GM12878 (cell line): Measurements from ENCODE around the gene PRR3. TPM values are rescaled to one million over a fixed set of nuclear protein-coding genes. Genes with fewer than 3 reads are reported as not detected.
A peak's percentile ranks its signal among the peaks of the same experiment; 100 is the strongest.

Experiments
- CBFB ChIP-seq: IDR thresholded peaks from 2 replicates; pipeline ENCODE4 v1.6.1; 2016; ENCODE audit warnings: antibody characterized with exemption, low read depth
- IRF4 ChIP-seq: IDR thresholded peaks from 2 replicates; pipeline ENCODE4 v1.6.1; 2011; ENCODE audit warnings: low read depth, low read length
- KLF5 ChIP-seq: fragments of 450-650 bp; IDR thresholded peaks from 2 replicates; pipeline ENCODE4 v1.6.1; 2014; ENCODE audit warnings: mild to moderate bottlenecking; ENCODE audit not compliant: partially characterized antibody
- RAD21 ChIP-seq: IDR thresholded peaks from 2 replicates; pipeline ENCODE4 v1.6.1; 2011; ENCODE audit warnings: mild to moderate bottlenecking, low read depth, low read length, moderate library complexity; ENCODE audit not compliant: insufficient read depth
- RBBP5 ChIP-seq: fragments of 200-600 bp; sonication (generic); conservative IDR thresholded peaks from 2 replicates; pipeline ENCODE4 v1.6.1; 2016
- SIX5 ChIP-seq: IDR thresholded peaks from 2 replicates; pipeline ENCODE4 v1.6.1; 2011; ENCODE audit warnings: mild to moderate bottlenecking, low read depth, low read length, moderate library complexity; ENCODE audit not compliant: severe bottlenecking
- SREBF2 ChIP-seq: IDR thresholded peaks from 2 replicates; pipeline ENCODE4 v1.6.1; 2012; ENCODE audit warnings: mild to moderate bottlenecking, low read length
- ZBTB11 ChIP-seq: fragments of 450-650 bp; formaldehyde crosslinking; IDR thresholded peaks from 2 replicates; pipeline ENCODE4 v1.5.0; 2022; ENCODE audit warnings: mild to moderate bottlenecking, missing genetic modification characterization
- ZBTB33 ChIP-seq: fragments of 450-650 bp; IDR thresholded peaks from 2 replicates; pipeline ENCODE4 v1.6.1; 2017; ENCODE audit warnings: mild to moderate bottlenecking
- ZNF592 ChIP-seq: fragments of 450-650 bp; IDR thresholded peaks from 2 replicates; pipeline ENCODE4 v1.6.1; 2017; ENCODE audit warnings: mild to moderate bottlenecking, moderate library complexity
- polyA plus RNA-seq, 11 experiments: library from polyadenylated mRNA; depleted of rRNA in 4 of 11; unstranded in 6 of 11; stranded (reverse) in 5 of 11; fragments of >200 nt; fragmentation: Nextera tagmentation in 4 of 11; fragmentation: Illumina TruSeq in 1 of 11; extraction: Ambion mirVana in 4 of 11; extraction: Trizol in 1 of 11; gene quantifications; 1 replicate in 1 of 11; 2 replicates in 10 of 11; pipeline versions ENCODE4 v1.2.1 to v1.2.3, GENCODE V29; 2011 to 2016; ENCODE audit warnings: inconsistent platforms in 2 of 11, missing spikeins in 2 of 11, low read depth in 1 of 11
- total RNA-seq, 4 experiments: library from RNA; depleted of rRNA in 3 of 4; stranded (reverse); fragments of >200 nt in 3 of 4; fragmentation: Illumina TruSeq in 1 of 4; extraction: Trizol in 1 of 4; gene quantifications; 2 replicates each; pipeline versions ENCODE4 v1.2.1 to v1.2.3, GENCODE V29; 2013 to 2021
- TF ChIP-seq, protein P1 (sequence below): IDR thresholded peaks from 2 replicates; pipeline ENCODE4 v1.6.1; 2012; ENCODE audit warnings: low read depth, low read length, improper control_type of control experiment
- TF ChIP-seq, protein P2 (sequence below): fragments of 450-650 bp; IDR thresholded peaks from 2 replicates; pipeline ENCODE4 v1.6.1; 2016; ENCODE audit warnings: mild to moderate bottlenecking
- TF ChIP-seq, protein P3 (sequence below): IDR thresholded peaks from 2 replicates; pipeline ENCODE4 v1.6.1; 2012; ENCODE audit warnings: low read depth, low read length, improper control_type of control experiment

The PRR3 gene
- total and polyA plus RNA-seq, 10 of the 15 experiments (the other 5 are each of a cell fraction or from before 2014, with no cell fraction given), result 14.0 to 38.2 (median 20.5) TPM

DNA sequence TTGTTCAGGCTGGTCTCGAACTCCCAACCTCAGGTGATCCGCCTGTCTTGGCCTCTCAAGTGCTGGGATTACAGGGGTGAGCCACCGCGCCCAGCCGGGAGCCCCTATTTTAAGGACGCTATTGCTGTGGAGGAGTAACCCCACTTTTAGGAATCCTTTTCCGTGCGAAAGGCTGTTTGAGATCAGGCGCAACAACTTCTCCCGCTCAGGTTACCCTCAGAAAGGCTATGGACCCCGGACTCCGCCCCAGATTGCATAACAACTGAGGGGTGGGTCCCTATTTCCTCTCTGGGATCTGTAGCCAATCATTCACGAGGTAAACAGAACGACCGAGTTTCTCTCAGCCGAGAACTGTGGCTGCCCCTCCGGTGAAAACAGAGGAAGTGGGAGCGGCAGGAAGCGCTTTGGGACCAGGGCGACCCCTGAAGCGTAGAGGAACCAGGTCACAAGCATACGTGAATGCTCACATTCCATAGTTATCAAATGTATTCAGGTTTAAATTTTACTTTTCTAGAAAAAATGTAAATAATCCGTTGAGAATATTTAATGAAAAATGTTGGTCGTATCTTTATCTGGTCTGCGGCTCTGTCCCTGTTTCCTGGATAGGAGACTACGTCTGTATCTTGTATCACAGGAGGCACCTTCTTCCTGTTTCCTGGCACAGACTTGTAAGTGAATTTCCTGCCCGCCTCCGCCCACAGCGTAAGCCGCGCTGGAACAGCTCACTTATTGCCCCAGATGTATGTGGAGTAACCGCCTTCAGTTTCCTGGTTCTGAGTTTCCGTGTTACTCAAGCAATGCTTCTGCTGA, 40.9 kb upstream of the PRR3 start (continued):
- no peak for TF ChIP-seq ZBTB11 (CRISPR knock-in tag)
- TF ChIP-seq KLF5, result no peak
- TF ChIP-seq CBFB, result 0 out of 2 replicates have a peak, but pooled peaks have one; percentile 47
- no peak for TF ChIP-seq ZNF592
- no peak for TF ChIP-seq SREBF2
- TF ChIP-seq, protein P1, sequence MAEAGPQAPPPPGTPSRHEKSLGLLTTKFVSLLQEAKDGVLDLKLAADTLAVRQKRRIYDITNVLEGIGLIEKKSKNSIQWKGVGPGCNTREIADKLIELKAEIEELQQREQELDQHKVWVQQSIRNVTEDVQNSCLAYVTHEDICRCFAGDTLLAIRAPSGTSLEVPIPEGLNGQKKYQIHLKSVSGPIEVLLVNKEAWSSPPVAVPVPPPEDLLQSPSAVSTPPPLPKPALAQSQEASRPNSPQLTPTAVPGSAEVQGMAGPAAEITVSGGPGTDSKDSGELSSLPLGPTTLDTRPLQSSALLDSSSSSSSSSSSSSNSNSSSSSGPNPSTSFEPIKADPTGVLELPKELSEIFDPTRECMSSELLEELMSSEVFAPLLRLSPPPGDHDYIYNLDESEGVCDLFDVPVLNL, result no peak
- TF ChIP-seq, protein P2, sequence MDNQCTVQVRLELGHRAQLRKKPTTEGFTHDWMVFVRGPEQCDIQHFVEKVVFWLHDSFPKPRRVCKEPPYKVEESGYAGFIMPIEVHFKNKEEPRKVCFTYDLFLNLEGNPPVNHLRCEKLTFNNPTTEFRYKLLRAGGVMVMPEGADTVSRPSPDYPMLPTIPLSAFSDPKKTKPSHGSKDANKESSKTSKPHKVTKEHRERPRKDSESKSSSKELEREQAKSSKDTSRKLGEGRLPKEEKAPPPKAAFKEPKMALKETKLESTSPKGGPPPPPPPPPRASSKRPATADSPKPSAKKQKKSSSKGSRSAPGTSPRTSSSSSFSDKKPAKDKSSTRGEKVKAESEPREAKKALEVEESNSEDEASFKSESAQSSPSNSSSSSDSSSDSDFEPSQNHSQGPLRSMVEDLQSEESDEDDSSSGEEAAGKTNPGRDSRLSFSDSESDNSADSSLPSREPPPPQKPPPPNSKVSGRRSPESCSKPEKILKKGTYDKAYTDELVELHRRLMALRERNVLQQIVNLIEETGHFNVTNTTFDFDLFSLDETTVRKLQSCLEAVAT, result peak; percentile 65
- no peak for TF ChIP-seq SIX5
- TF ChIP-seq RAD21, result no peak
- TF ChIP-seq, protein P3, sequence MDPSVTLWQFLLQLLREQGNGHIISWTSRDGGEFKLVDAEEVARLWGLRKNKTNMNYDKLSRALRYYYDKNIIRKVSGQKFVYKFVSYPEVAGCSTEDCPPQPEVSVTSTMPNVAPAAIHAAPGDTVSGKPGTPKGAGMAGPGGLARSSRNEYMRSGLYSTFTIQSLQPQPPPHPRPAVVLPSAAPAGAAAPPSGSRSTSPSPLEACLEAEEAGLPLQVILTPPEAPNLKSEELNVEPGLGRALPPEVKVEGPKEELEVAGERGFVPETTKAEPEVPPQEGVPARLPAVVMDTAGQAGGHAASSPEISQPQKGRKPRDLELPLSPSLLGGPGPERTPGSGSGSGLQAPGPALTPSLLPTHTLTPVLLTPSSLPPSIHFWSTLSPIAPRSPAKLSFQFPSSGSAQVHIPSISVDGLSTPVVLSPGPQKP, result no peak
- TF ChIP-seq RBBP5, result no peak
- TF ChIP-seq ZBTB33, result no peak
- 0 out of 2 replicates have a peak, but pooled peaks have one; percentile 10 for TF ChIP-seq IRF4
